ENCODE results near the gene PNPLA7.
A peak's percentile ranks its signal among the peaks of the same experiment; 100 is the strongest.

Gene PNPLA7

GRCh38 chr9:137434498-137435380, 115.5 kb downstream of the PNPLA7 start:
- DNase-seq (ENCODE audit: low spot score) = no peak

DNA sequence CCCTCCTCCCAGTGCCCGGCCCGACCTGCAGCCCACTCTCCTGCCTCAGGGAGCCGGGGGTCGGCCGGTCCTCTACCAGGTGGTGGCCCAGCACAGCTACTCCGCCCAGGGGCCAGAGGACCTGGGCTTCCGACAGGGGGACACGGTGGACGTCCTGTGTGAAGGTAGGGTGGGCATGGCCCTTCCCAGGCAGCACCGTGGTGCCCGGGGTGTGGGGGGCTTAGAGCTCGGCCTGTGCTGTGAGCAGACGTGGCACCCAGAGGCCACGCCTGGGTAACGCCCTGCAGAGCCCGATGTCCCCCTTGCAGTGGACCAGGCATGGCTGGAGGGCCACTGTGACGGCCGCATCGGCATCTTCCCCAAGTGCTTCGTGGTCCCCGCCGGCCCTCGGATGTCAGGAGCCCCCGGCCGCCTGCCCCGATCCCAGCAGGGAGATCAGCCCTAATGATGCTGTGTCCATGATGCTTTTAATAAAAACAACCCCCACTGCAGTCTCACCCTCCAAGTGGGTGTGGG, 116.2 kb downstream of the PNPLA7 start:
- no peak for DNase-seq (ENCODE audit: low spot score)

GRCh38 chr9:137433349-137433915, 116.8 kb downstream of the PNPLA7 start:
- no peak for DNase-seq (ENCODE audit: low spot score)

DNA sequence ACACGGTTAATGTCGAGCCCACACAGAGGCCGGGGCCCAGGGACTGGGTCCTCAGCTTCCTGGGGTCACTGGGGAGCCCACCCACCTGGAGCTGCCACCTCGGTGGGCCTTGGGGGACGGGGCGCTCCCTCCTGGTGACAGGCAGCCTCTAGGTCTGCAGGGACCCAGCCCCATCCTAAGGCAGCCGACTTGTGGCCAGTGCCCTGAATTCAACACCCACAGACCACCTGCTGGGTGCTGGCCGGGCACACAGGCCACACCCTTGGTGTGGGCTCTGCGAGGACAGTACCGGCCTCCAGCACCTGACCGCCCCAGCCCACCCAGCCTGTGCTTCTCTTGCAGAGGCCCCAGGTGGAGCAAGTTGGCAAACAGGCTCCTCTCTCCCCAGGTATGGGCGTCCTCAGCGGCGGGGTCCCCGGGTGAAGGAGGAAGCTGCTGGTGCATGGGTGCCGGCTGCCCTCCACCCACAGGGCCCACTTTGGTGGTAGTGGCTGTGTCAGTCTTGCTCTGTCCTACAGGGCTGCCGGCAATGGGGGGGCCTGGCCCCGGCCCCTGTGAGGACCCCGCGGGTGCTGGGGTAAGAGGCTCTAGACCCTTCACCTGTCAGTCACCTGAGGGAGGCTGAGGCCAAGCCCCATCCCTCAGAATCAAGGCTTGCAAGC, 117.4 kb downstream of the PNPLA7 start:
- DNase-seq (ENCODE audit: low spot score) = no peak

DNA sequence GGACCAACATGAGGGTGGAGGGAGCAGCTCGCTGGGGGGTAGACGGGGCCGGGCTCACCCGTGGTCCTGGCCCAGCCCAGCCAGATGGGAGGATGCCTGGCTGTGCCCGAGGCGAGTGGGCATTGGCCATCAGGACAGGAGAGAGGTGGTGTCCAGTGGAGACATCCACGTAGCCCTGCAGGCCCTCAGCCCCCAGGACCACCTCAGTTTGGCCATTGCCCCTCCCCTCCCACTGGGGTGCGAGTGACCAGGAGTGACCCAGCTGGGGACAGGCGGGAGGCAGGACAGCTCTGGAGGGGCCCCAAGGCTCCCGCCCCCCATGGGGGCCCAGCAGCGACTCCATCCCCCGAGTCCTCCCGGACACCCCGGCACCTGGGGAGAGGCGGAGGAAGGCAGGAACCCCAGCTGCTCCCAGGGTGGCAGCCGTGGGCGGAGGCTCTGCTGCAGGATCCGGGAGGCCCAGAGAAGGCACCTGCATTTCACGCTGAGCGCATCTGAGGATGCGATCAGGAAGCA, 118.7 kb downstream of the PNPLA7 start:
- DNase-seq (ENCODE audit: low spot score) = no peak

GRCh38 chr9:137430723-137431415, 119.3 kb downstream of the PNPLA7 start:
- no peak for DNase-seq (ENCODE audit: low spot score)

- peak; percentile 44 for DNase-seq (ENCODE audit: low spot score)
Measured at GRCh38 chr9:137429974-137430722, 120.1 kb downstream of the PNPLA7 start.

- no peak for DNase-seq (ENCODE audit: low spot score)
Measured at GRCh38 chr9:137429546-137429890, 120.7 kb downstream of the PNPLA7 start.

DNA sequence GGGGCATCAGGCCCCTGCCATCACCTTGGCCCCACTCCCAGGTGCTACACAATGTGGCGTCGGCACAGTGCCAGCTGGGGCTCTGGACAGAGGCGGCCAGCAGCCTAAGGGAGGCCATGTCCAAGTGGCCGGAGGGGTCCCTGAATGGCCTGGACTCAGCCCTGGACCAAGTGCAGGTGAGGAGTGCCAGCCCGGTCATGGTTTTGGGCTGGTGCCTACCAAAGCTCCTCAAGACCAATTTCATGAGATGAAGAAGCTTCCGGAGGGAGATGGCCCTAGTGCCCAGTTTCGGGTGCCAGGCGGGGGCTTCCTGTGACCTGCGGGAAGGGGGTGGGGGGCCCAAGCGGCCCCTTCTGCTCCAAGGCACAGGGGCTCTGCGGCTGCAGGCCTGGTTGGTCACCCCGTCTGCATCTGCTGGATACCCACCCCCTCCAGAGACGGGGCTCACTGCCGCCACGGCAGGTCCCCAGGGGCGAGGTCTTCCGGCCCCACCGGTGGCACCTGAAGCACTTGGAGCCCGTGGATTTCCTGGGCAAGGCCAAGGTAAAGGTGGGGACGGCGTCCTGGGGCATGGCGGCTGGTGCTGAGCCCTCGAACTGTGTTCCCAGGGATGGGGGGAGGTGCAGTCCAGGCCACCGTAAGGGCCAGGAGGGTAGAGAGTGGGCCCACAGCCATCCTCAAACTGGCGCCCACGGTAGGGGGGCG, 121.2 kb downstream of the PNPLA7 start:
- no peak for DNase-seq (ENCODE audit: low spot score)

DNA sequence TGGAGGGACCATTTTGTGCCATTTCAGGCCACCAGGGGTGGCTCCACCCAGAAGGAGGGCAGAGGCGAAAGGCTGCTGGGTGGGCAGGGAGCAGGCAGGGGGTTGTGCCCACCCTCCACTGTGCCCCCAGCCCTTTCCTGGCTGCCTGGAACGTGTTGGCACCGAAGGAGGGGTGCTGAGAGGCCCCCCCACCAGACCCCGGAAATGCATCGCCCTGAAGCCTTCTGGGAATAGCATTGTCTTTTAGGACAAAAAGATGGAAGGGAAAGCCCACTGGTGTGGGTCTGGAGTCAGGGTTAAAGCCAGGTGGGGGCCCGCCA, 121.9 kb downstream of the PNPLA7 start:
- no peak for DNase-seq (ENCODE audit: low spot score)

- no peak for DNase-seq (ENCODE audit: low spot score)
Measured at GRCh38 chr9:137427454-137428310, 122.5 kb downstream of the PNPLA7 start.

DNA sequence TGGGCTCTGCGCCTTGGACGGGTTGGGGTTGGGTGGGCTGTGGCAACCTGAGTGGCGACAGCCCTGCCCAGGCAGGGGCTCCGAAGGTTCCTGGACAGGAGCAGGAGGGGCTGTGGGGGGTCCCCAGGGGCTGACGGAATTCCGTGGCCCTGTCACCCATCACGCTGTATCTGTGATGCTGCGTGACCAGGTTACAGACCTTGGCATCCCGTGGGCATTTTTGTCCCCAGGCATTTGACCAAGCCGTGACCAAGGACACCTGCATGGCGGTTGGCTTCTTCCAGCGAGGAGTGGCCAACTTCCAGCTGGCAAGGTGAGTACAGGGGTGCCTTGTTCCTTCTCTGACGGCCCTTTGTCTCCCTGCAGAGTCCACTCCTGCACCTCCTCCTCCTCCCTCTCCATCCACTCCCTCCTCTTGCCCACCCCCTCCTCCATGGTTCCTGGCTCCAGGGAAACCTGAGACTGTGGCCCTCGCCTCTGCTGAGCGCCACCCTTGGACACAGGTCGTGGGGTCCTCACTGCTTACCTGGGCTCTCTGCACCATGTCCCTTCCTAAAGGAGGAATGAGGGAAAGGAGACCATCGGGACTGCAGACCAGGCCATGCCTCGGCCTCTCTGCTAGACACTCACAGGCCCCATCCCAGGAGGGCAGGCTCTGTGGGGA, 124.1 kb downstream of the PNPLA7 start:
- no peak for DNase-seq (ENCODE audit: low spot score)

DNA sequence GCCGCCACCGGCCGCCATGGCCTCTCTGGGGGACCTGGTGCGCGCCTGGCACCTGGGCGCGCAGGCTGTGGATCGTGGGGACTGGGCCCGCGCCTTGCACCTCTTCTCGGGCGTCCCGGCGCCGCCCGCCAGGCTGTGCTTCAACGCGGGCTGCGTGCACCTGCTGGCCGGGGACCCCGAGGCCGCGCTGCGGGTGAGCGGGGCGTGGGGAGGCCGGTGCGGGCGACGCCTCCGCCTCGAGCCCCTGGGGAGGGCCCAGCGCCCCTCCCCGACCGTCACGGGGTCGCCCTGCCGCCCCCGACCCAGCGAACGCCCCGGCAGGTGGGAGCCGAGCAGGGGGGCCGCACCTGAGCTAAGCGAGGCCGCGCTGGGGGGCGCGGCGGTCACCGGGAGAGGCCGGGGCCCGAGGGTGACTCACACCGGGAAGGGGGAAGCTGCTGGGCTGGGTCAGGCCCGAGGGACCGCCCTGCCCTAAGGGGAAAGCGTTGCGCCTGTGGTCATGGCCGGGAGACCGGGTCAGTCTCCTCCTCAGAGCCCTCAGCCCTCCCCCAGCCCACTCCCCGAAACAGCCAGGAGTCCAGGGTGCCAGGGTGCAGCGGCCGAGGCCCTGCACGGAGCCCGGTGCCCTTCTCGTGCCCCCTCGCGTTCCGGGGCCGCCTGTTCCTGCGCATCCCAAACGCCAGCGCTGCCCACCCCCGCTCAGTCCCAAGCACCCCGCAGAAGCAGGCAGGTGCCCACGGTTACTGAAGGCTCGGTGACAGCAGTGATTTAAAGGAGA, 126.5 kb downstream of the PNPLA7 start:
- DNase-seq (ENCODE audit: low spot score) = peak; percentile 85

GRCh38 chr9:137422604-137423513, 127.3 kb downstream of the PNPLA7 start, which contains the start of the genes EXD3 and NOXA1:
Gene EXD3 (minus strand): TSS chr9:137423162. CDS start chr9:137395357, 27,805 bp downstream.
Gene NOXA1 (plus strand): TSS chr9:137423393. CDS start chr9:137423530, 137 bp downstream.
- peak; percentile 96 for DNase-seq (ENCODE audit: low spot score)

DNA sequence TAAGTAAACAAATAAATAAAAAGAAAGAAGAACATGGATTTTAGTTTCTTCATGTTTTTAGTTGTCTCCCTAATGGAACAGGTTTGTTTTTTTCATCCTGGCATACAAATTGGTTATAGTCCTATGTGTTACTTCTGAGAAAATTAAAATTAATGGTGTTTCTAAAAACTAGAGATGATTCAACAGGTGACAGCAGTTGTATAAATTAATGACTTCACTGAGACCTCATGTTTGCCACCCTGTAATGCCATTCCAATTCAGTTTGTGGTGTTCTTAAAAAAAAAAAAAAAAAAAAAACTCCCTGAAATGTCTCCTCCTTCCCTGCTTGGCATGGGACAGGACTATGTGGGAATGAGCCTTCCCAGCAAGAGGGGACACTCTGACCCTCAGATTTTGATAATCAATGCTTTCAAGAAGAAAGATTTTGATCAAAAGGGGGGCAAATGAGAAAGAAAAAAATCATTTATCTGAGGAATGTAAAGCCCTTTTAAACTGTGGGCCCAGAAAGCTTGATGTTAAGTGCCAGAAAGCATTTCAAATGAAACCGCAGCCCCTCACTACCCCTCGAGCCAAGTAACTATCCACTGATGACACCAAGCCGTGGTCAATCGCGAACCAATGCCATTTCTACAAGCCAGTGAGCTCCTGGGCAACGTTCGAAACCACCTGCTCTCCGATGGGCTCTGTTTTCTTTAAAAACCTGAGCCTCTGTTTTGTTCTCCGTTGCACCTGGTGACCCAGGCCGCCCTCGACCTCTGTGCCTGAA, 128.2 kb downstream of the PNPLA7 start:
- DNase-seq (ENCODE audit: low spot score) = peak; percentile 60

All from RKO (cell line).